Measurements from ENCODE around the gene SIT1. TPM values are rescaled to one million over a fixed set of nuclear protein-coding genes. Genes with fewer than 3 reads are reported as not detected.

The SIT1 gene
- total RNA-seq, 2 experiments from 2014 or later, result 174 to 195 TPM

DNA sequence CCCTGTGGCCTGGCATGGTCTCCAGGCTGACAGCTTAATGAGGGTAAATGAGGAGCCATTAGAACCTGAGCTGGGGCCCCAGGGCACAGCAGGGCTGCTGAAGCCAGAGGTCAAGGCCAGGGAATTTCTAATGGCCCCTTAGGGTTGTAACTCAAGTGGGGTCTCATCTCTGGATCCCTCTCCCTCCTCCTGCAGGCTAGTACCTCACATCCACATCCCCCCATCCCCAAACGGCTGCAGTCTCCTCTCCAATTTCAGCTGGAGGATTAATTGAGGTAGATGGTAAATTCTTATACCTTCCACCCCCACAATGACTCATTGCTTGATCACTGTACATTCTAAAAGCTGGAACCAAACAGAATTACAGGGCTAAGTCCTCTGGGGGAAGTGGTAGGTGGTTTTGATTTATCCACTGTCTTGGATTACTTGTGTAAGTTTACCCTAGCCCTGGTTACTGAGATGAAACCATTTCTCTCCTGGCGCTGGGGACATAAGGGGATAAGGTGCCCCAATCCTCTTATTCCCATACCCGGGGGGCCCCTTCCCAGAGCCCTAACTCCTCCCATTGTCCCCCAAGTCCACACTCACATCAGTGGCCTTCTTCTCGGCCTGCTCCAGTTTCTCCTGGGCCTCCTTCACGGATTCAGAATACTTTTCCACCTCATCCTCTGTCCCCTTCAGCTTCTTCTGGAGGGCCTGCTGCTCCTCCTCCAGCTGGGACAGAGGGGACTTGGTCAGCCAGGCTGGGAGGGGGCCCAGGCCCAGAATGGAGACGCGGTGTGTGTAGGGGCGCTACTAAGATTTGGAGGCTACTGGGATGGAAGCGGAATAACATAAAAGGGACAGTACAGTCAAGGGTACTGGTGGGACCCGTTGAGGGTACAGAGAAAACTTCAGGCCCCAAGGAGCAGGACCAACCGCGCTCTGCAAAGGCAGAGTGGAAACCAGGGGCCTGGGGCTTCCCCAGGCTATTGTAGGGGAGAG lies 38.1 kb upstream of the SIT1 start:
- Mint-ChIP-seq H3K4me3 (peak overlapping the region; percentile 67), H3K4me1 (peaks cover 12% of the 10 kb centered on the region), H3K9me3 (no peaks in the 10 kb centered on the region), H3K27me3 (no peaks in the 10 kb centered on the region), H3K27ac (peak overlapping the region; percentile 50), H3K36me3 (no peaks in the 10 kb centered on the region)
- POLR2A ChIA-PET, result interaction anchor here (0.9 to 1.2 kb wide), 4 partner anchors 13 to 43 kb away, joined by 3 to 4 read pairs (median 4); partner anchors contain the start of genes ARHGEF39, CREB3 and TLN1
- DNase-seq, result no peak
- peak; percentile 44 for ATAC-seq (ENCODE audit: low read depth)

- POLR2A ChIA-PET, result interaction anchor here (0.9 to 1.2 kb wide), 5 partner anchors 12 to 71 kb away, joined by 3 to 4 read pairs (median 3); partner anchors contain the start of genes ARHGEF39, CREB3 and TLN1
- Mint-ChIP-seq H3K27me3 (no peaks in the 10 kb centered on the region), H3K9me3 (no peaks in the 10 kb centered on the region), H3K27ac (no peak overlapping the region), H3K36me3 (no peaks in the 10 kb centered on the region), H3K4me3 (no peak overlapping the region), H3K4me1 (peaks cover 12% of the 10 kb centered on the region)
- DNase-seq (no peak), ATAC-seq (ENCODE audit: low read depth) (no peak)
Measured at GRCh38 chr9:35687972-35688557, 37.3 kb upstream of the SIT1 start.

DNA sequence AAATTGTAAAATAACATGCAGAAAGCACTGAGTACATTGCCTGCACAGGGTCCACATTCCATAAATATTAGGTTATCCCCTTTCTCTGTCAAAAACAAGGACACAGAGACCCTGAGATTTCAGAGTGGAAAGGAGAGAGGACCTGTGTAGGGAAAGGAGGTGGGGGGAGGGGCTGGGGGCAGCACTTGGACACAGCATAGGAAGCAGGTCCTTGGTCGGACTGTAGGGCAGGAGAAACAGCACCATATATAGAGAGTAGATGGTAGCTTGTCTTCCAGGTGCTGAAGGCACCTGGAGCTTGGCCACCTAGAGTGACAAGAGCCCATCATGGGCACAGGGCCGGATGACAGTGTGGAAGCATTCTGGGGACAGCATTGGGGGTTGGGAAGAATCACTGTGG lies 36.6 kb upstream of the SIT1 start:
- no peak for DNase-seq
- H3K4me3 Mint-ChIP-seq, result no peak overlapping the region
- H3K9me3 Mint-ChIP-seq, result no peaks in the 10 kb centered on the region
- no peaks in the 10 kb centered on the region for H3K36me3 Mint-ChIP-seq
- no peak for ATAC-seq (ENCODE audit: low read depth)
- peaks cover 14% of the 10 kb centered on the region for H3K4me1 Mint-ChIP-seq
- no peak overlapping the region for H3K27ac Mint-ChIP-seq
- POLR2A ChIA-PET, result interaction anchor here (0.9 kb wide), 1 partner anchor 70 kb away, joined by 3 read pairs; no protein-coding TSS in a partner anchor
- no peaks in the 10 kb centered on the region for H3K27me3 Mint-ChIP-seq

- no peak overlapping the region for H3K4me3 Mint-ChIP-seq
Measured at GRCh38 chr9:35686222-35687203, 35.8 kb upstream of the SIT1 start.

GRCh38 chr9:35685506-35685905 lies 34.8 kb upstream of the SIT1 start:
- ATAC-seq (ENCODE audit: low read depth) (no peak), DNase-seq (no peak)
- Mint-ChIP-seq H3K27ac (no peak overlapping the region), H3K4me3 (no peak overlapping the region), H3K9me3 (no peaks in the 10 kb centered on the region), H3K4me1 (peaks cover 10% of the 10 kb centered on the region), H3K36me3 (no peaks in the 10 kb centered on the region), H3K27me3 (no peaks in the 10 kb centered on the region)
- POLR2A ChIA-PET, result interaction anchor here (1.6 kb wide), 1 partner anchor 21 kb away, joined by 5 read pairs; the partner anchor contains the start of gene ARHGEF39

More at GRCh38 chr9:35686222-35687203, 35.8 kb upstream of the SIT1 start:
- Mint-ChIP-seq H3K4me1 (peaks cover 10% of the 10 kb centered on the region), H3K36me3 (no peaks in the 10 kb centered on the region), H3K27me3 (no peaks in the 10 kb centered on the region), H3K27ac (no peak overlapping the region), H3K9me3 (no peaks in the 10 kb centered on the region)
- no peak for DNase-seq
- no peak for ATAC-seq (ENCODE audit: low read depth)
- POLR2A ChIA-PET, result interaction anchor here (1.0 kb wide), 1 partner anchor 11 kb away, joined by 3 read pairs; no protein-coding TSS in a partner anchor

GRCh38 chr9:35684921-35685320 lies 34.2 kb upstream of the SIT1 start:
- POLR2A ChIA-PET, result interaction anchor here (1.6 kb wide), 1 partner anchor 20 kb away, joined by 5 read pairs; the partner anchor contains the start of gene ARHGEF39
- no peak overlapping the region for H3K27ac Mint-ChIP-seq
- H3K27me3 Mint-ChIP-seq, result no peaks in the 10 kb centered on the region
- H3K9me3 Mint-ChIP-seq, result no peaks in the 10 kb centered on the region
- no peak for ATAC-seq (ENCODE audit: low read depth)
- no peaks in the 10 kb centered on the region for H3K36me3 Mint-ChIP-seq
- DNase-seq, result no peak
- no peak overlapping the region for H3K4me3 Mint-ChIP-seq
- H3K4me1 Mint-ChIP-seq, result peaks cover 10% of the 10 kb centered on the region

GRCh38 chr9:35683323-35683722 lies 32.6 kb upstream of the SIT1 start:
- no peak overlapping the region for H3K27ac Mint-ChIP-seq
- POLR2A ChIA-PET, result interaction anchor here (0.7 kb wide), 1 partner anchor 18 kb away, joined by 3 read pairs; the partner anchor contains the start of gene ARHGEF39
- no peaks in the 10 kb centered on the region for H3K27me3 Mint-ChIP-seq
- ATAC-seq (ENCODE audit: low read depth) (no peak), DNase-seq (no peak)
- no peaks in the 10 kb centered on the region for H3K9me3 Mint-ChIP-seq
- H3K4me1 Mint-ChIP-seq, result peaks cover 2% of the 10 kb centered on the region
- no peaks in the 10 kb centered on the region for H3K36me3 Mint-ChIP-seq
- H3K4me3 Mint-ChIP-seq, result no peak overlapping the region

GRCh38 chr9:35682520-35683315 lies 32.0 kb upstream of the SIT1 start:
- Mint-ChIP-seq H3K4me3 (no peak overlapping the region), H3K27me3 (peaks cover 2% of the 10 kb centered on the region), H3K9me3 (no peaks in the 10 kb centered on the region), H3K27ac (no peak overlapping the region), H3K36me3 (no peaks in the 10 kb centered on the region), H3K4me1 (peaks cover 2% of the 10 kb centered on the region)
- ATAC-seq (ENCODE audit: low read depth) (no peak), DNase-seq (no peak)
- POLR2A ChIA-PET, result interaction anchor here (0.7 kb wide), 1 partner anchor 17 kb away, joined by 3 read pairs; the partner anchor contains the start of gene ARHGEF39

GRCh38 chr9:35682051-35682450 lies 31.3 kb upstream of the SIT1 start:
- Mint-ChIP-seq H3K36me3 (no peaks in the 10 kb centered on the region), H3K4me3 (no peak overlapping the region), H3K27me3 (peaks cover 6% of the 10 kb centered on the region), H3K9me3 (no peaks in the 10 kb centered on the region), H3K4me1 (peaks cover 2% of the 10 kb centered on the region), H3K27ac (no peak overlapping the region)
- POLR2A ChIA-PET, result no interaction called here
- no peak for ATAC-seq (ENCODE audit: low read depth)
- no peak for DNase-seq

- no peak for DNase-seq
- no peak overlapping the region for H3K4me3 Mint-ChIP-seq
- no peak overlapping the region for H3K27ac Mint-ChIP-seq
- H3K4me1 Mint-ChIP-seq, result peaks cover 5% of the 10 kb centered on the region
- H3K27me3 Mint-ChIP-seq, result peaks cover 6% of the 10 kb centered on the region
- no peaks in the 10 kb centered on the region for H3K36me3 Mint-ChIP-seq
- H3K9me3 Mint-ChIP-seq, result no peaks in the 10 kb centered on the region
- POLR2A ChIA-PET, result no interaction called here
- ATAC-seq (ENCODE audit: low read depth), result no peak
Measured at GRCh38 chr9:35681341-35682002, 30.7 kb upstream of the SIT1 start.

- H3K27ac Mint-ChIP-seq, result no peak overlapping the region
- H3K27me3 Mint-ChIP-seq, result peaks cover 8% of the 10 kb centered on the region
- H3K4me3 Mint-ChIP-seq, result no peak overlapping the region
- POLR2A ChIA-PET, result interaction anchor here (1.4 kb wide), 1 partner anchor 52 kb away, joined by 4 read pairs; the partner anchor contains the start of genes CREB3 and TLN1
- DNase-seq, result no peak
- peaks cover 8% of the 10 kb centered on the region for H3K4me1 Mint-ChIP-seq
- no peak for ATAC-seq (ENCODE audit: low read depth)
- H3K36me3 Mint-ChIP-seq, result no peaks in the 10 kb centered on the region
- H3K9me3 Mint-ChIP-seq, result no peaks in the 10 kb centered on the region
Measured at GRCh38 chr9:35680331-35681105, 29.8 kb upstream of the SIT1 start.

All from activated naive CD8-positive, alpha-beta T cell treated with anti-CD3 and anti-CD28 coated beads, Interleukin-2, amount 10 ng/mL, durations not matched to agents 7 days and 5 days (primary cell).